Left cardiac atrium (tissue), 4 donors: ENCODE measurements around the gene NSUN6. TPM values are rescaled to one million over a fixed set of nuclear protein-coding genes. Genes with fewer than 3 reads are reported as not detected.
"Not testable (repeated sequence)": the region's sequence is repeated elsewhere in the genome, so short reads cannot be mapped to it uniquely, and the experiment has no call there.

Source experiments
- ATAC-seq, 2 donors: fragments of 200-7000 bp; cut with Tn5 transposase; one replicate each; pipeline ENCODE4 v1.9.1; 2020; ENCODE audit warnings: mild to moderate bottlenecking in 2 of 2, moderate library complexity in 2 of 2
- DNase-seq: peaks from one replicate; pipeline ENCODE4 v3.0.0-alpha.2; 2020
- intact Hi-C, 2 donors: fragments of 100-400 bp; cut with DNase I; formaldehyde crosslinking; loops; one replicate each; pipeline versions ENCODE4 v1.14.1 to v1.15.1; 2022 to 2023
- total RNA-seq, 2 donors: library from RNA; stranded (reverse); fragmentation: NEBNext Ultra II Directional; extraction: Animal tissue kit (Norgen Biotek cat#: 25700); gene quantifications; one replicate each; pipeline ENCODE4 v1.2.1, GENCODE V29; 2021
- donor health status: DM: no; HTN: yes; CAD: no.
- donor health status: DM: no; HTN: yes; CAD: no; lungs with severe emphysema.
- donor health status: DM: yes; HTN: yes; CAD: no.
- donor health status: Dilated cardiomyopathy.

Gene NSUN6
- total RNA-seq, 2 donors from 2014 or later = 7.7 to 8.5 TPM

DNA sequence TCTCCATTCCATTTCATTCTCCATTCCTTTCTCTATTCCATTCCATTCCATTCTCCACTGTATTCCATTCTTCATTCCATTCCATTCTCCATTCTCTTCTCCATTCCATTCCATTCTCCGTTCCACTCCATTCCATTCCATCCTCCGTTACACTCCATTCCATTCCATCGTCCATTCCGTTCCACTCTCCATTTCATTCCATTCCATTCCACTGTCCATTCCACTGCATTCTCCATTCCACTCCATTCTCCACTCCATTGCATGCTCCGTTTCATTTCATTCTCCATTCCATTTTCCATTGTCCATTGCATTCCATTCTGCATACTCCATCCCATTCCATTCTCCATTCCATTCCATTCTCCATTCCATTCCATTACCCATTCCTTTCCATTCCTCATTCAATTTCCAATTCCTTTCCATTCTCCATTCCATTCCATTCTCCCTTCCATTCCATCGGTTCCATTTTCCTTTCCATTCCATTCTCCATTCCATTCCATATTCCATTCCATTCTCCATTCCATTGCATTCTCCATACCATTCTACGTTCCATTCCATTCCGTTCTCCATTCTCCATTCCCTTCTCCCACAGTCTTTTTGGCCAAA lies 78.3 kb downstream of the NSUN6 start:
- intact Hi-C loops = no loop called here
- no peak for ATAC-seq

DNA sequence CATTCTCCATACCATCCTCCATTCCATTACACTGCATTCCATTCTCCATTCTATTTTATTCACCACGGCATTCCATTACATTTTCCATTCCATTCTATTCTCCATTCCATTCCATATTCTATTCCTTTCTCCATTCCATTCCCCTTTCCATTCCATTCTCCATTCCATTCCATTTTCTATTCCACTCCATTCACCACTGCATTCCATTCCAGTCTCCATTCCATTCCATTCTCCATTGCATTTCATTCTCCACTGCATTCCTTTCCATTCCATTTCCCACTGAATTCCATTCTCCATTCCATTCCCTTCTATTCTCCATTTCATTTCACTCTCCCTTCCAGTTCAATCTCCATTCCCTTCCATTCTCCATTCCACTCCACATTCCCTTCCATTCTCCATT lies 79.6 kb downstream of the NSUN6 start:
- no peak for DNase-seq
- intact Hi-C loops = no loop called here
- no peak for ATAC-seq

More for the DNA sequence above, 78.3 kb downstream of the NSUN6 start:
- no peak for DNase-seq

DNA sequence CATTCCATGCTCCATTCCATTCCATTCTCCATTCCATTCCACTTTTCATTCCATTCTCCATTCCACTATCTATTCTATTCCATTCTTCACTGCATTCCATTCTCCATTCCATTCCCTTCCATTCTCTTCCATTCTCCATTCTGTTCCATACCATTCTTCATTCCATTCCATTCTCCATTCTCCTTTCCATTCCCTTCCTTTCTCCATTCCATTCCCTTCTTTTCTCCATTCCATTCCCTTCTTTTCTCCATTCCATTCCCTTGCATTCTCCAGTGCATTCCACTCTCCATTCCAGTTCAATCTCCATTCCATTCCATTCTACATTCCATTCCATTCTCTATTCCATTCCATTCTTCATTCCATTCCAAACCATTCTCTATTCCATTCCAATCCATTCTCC lies 80.3 kb downstream of the NSUN6 start:
- ATAC-seq = no peak
- DNase-seq = no peak
- intact Hi-C loops = no loop called here

DNA sequence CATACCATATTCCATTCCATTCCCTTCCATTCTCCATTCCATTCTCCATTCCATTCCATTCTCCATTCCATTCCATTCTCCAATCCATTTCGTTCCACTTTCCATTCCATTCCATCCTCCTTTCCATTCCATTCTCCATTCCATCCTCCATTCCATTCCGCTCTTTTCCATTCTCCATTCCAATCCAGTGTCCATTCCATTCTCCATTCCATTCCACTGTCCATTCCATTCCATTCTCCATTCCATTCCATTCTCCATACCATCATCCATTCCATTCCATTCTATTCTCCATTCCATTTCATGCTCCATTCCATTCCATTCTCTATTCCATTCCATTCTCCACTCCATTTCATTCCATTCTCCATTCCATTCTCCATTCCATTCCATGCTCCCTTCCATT lies 81.0 kb downstream of the NSUN6 start:
- ATAC-seq, intact Hi-C loops, DNase-seq: not testable (repeated sequence)

DNA sequence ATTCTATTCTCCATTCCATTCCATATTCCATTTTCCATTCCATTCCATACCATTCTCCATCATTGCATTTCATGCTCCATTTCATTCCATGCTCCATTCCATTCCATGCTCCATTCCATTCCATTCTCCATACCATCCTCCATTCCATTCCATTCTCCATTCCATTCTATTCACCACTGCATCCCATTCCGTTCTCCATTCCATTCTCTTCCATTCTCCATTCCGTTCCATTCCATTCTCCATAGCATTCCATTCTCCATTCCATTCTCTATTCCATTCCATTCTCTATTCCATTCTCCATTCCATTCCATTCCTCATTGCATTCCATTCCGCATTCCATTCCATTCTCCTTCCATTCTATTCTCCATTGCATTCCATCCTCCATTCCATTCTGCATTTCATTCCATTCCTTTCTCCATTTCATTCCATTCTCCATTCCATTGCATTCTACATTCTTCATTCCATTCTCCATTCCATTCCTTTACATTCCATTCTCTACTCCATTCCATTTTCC lies 84.0 kb downstream of the NSUN6 start:
- ATAC-seq (no peak), DNase-seq (no peak)
- intact Hi-C loops = no loop called here

DNA sequence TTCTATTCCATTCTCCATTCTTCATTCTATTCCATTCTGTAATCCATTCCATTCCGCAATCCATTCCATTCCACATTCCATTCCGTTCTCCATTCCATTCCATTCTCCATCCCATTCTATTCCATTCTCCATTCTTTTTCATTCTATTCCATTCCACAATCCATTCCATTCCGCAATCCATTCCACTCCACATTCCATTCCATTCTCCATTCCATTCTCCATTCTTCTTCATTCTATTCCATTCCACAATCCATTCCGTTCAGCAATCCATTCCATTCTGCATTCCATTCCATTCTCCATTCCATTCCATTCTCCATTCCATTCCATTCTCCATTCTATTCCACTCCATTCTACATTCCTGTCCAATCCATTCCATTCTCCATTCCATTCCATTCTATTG lies 85.2 kb downstream of the NSUN6 start:
- ATAC-seq = no peak
- intact Hi-C loops = no loop called here

DNA sequence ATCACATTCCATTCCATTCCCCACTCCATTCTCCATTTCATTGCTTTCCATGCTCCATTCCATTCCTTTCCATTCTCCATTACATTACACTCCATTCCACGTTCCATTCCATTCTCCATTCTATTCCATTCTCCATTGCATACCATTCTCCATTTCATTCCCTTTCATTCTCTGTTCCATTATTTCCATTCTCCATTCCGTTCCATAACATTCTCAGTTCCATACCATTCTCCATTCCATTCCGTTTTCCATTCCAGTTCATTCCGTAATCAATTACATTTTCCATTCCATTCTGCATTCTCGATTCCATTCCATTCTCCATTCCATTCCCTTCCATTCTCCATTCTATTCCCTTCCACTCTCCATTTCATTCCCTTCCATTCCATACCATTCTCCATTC lies 86.4 kb downstream of the NSUN6 start:
- DNase-seq = no peak
- intact Hi-C loops = no loop called here
- no peak for ATAC-seq

More for the DNA sequence above, 85.2 kb downstream of the NSUN6 start:
- no peak for DNase-seq

DNA sequence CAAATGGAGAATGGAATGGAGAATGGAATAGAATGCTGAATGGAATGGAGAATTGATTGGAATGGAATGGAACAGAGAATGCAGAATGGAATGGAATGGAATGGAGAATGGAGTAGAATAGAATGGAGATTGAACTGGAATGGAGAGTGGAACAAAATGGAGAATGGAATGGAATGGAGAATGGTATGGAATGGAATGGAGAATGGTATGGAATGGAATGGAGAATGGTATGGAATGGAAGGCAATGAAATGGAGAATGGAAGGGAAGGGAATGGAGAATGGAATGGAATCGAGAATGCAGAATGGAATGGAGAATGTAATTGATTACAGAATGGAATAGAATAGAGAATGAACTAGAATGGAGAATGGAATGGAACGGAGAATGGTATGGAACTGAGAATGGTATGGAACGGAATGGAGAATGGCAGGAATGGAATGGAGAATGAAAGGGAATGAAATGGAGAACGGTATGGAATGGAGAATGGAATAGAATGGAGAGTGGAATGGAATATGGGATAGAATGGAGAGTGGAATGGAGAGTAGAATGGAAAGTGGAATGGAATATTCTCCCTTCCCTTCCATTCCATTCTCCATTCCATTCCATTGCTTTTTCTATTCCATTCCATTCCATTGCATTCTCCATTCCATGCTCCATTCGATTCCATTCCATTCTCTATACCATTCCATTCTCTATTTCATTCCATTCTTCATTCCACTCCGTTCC lies 88.2 kb downstream of the NSUN6 start:
- DNase-seq (no peak), ATAC-seq (no peak)
- intact Hi-C loops = no loop called here

DNA sequence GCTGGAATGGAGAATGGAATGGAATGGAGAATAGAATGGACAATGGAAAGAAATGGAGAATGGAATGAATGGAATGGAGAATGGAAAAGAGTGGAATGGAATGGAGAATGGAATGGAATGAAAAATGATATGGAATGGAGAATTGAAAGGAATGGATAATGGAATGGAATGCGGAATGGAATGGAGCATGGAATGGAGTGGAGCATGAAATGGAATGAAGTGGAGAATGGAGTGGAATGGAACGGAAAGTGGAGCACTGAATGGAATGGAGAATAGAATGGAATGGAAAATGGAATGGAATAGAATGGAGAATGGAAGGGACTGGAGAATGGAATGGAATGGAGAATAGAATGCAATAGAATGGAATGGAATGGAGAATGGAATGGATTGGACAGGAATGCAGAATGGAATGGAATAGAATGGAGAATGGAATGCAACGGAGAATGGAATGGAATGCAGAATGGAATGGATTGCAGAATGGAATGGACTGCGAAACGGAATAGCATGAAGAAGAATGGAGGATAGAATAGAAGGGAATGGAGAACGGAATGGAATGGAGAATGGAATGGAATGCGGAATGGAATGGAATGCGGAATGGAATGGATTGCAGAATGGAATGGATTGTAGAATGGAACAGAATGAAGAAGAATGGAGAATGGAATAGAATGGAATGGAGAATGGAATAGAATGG lies 89.4 kb downstream of the NSUN6 start:
- intact Hi-C loops = no loop called here
- no peak for ATAC-seq

DNA sequence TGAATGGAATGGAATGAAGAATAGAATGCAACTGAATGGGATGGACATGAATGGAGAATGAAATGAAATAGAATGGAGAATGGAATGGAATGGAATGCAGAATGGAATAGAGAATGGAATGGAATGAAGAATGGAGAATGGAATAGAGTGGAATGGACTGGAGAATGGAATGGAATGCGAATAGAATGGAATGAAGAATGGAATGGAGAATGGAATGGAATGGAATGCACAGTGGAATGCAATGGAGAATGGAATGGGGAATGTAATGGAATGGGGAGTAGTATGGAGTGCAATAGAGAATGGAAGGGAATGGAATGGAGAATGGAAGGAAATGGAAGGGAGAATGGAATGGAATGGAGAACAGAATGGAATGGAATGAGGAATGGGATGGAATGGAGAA lies 93.4 kb downstream of the NSUN6 start:
- DNase-seq = no peak
- intact Hi-C loops = no loop called here
- ATAC-seq = no peak

More for the DNA sequence above, 89.4 kb downstream of the NSUN6 start:
- no peak for DNase-seq

DNA sequence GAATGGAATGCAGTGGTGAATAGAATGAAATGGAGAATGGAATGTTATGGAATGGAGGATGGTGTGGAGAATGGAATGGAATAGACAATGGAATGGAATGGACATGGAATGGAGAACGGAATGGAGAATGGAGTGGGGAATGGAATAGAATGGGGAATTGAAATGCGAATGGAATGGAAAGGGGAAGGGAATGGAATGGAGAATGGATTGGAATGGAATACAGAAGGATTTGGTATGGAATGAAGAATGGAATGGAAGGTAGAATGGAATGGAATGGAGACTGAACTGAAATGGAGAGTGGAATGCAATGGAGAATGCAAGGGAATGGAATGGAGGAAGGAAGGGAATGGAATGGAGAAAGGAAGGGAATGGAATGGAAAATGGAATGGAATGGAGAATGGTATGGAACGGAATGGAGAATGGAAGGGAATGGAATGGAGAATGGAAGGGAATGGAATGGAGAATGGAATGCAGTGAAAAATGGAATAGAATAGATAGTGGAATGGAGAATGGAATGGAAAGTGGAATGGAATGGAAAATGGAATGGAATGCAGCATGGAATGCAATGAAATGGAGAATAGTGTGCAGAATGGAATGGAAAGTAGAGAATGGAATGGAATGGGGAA lies 94.8 kb downstream of the NSUN6 start:
- ATAC-seq = no peak
- no peak for DNase-seq
- intact Hi-C loops = no loop called here

DNA sequence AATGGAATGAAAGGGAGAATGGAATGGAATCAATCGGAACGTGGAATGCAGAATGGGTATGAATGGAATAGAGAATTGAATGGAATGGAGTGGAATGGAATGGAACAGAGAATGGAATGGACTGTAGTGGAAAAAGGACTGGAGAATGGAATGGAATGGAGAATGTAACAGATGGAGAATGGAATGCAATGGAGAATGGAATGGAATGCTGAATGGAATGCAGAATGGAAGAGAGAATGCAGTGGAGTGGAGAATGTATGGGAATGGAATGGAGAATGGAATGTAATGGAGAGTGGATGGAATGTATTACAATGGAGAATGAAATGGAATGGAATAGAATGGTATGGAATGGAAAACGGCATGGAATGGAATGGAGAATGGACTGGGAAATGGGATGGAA lies 96.9 kb downstream of the NSUN6 start:
- no peak for DNase-seq

DNA sequence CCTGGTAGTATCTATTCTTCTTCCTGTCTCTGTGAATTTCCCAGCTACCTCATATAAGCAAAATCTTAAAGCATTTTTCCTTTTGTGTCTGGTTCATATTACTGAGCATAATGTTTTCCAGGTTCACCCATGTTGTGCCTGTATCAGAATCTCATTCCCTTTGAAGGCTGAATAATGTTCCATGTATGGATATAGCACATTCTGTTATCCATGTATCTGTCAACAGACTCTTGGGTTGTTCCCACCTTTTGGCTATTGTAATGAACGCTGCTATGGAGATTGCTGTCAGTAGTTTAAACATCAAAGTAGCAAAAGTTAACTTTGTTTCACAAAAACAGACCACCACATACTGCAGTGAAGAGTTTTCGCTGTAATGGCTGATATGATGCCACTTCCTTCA lies 99.9 kb downstream of the NSUN6 start:
- intact Hi-C loops = no loop called here
- ATAC-seq (no peak), DNase-seq (no peak)

More for the DNA sequence above, 96.9 kb downstream of the NSUN6 start:
- ATAC-seq = no peak
- intact Hi-C loops = no loop called here

DNA sequence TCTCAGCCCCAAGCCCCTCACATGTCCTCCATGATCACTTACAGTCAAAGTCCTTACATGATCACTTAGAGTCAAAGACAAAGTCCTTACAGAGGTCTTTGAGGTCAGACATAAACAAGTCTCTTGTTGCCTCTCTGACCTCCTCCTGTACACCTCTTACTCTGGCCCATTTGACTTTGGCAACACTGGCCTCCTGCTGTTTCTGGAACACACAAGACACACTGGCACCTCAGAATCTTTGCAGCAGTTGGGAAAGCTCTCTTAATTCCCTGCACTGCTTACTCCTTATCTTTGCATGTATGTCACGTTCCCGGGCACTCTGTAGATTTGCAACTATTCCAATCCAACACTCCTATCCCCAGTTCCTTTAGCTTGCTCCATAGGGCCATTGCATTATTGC lies 102.3 kb downstream of the NSUN6 start:
- DNase-seq (no peak), ATAC-seq (no peak)
- intact Hi-C loops = no loop called here

DNA sequence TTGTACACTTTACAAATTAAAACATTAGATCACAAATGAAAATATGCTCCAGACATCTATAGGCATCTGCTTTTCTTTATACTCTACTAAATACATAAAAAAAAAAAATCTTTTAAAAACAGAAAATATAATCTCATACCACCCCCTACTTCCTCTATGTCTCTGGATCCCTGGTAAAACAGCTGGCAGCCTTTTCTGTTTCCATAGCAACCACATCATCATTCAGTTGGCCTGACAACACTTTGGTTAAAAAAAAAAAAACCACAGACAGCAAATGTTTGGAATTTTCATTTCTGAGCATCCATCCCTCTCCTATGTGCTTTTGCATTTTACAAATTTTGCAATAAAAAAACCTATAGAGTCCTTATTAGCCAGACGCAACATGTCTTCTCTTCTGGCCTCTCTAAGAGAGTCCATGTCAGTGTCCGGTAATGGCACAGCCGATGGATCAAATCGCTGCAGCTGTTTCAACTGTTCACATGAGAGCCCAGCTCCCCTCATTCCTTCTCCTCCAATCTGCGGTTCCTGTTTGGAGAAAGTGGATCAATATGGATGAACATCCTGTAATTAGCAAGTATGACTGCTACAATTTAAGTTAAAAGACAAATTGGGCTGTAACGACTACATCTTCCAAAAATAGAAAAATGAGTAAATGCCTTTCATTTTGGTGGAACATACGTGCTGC lies 105.6 kb downstream of the NSUN6 start:
- intact Hi-C loops = no loop called here
- no peak for ATAC-seq

DNA sequence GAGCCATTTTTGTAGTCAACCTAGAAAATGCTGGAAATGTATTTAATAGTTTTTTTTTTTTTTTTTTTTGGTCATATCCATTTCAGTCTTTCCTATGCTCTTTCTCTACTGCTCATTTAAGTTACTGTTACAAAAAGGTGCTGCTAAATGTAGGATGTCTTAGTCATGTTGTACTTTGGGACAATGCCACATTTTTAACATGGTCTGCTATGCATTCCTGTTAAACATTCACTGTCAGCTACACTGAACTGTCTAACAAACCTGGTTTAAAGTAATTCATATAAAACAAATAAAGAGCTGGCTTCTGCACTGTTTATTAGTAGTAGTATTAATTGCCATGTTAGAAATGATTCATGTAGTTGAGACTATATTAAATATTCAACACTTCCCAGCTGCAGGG lies 108.6 kb downstream of the NSUN6 start:
- no peak for ATAC-seq
- intact Hi-C loops = no loop called here

More for the DNA sequence above, 105.6 kb downstream of the NSUN6 start:
- DNase-seq = no peak

DNA sequence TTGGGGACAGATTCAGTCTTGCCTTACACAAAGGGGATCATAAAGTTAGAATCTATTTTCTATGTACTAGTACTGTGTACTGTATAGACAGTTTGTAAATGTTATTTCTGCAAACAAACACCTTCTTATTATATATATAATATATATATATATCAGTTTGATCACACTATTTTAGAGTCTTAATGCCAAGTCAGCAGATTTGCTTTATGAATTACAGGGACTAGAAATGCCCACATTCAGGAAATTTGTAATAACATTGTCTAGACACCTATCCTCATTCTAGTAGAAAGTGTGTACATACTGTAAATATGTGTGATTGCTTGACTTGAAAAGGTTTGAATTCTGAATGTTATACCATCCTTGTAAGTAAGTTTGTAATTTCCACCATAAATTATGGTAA lies 111.2 kb downstream of the NSUN6 start:
- DNase-seq (no peak), ATAC-seq (no peak)
- intact Hi-C loops = no loop called here

More for the DNA sequence above, 108.6 kb downstream of the NSUN6 start:
- DNase-seq = no peak

DNA sequence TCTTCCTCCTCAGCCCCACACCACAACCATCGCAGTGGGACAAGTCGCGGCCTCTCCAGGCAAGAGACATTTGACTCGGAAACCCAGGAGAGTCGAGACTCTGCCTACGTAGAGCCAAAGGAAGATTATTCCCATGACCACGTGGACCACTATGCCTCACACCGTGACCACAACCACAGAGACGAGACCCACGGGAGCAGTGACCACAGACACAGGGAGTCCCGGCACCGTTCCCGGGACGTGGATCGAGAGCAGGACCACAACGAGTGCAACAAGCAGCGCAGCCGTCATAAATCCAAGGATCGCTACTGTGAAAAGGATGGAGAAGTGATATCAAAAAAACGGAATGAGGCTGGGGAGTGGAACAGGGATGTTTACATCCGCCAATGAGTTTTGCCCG lies 112.1 kb downstream of the NSUN6 start:
- intact Hi-C loops = no loop called here
- DNase-seq (no peak), ATAC-seq (no peak)

DNA sequence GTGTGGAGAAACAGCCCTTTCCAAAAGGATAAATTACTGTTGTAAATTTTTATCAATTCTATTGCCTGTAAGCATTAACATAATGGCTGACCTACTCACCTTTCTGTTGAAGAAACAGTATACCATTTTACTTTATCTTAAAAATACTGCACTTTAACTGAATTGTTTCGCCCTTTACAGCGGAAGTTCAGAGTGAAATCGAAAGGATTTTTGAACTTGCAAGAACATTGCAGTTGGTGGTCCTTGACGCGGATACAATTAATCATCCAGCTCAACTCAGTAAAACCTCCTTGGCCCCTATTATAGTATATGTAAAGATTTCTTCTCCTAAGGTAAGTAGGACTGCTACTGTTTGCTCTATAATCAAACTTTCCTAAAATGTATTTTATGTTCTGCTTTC lies 117.5 kb downstream of the NSUN6 start:
- no peak for DNase-seq
- intact Hi-C loops = no loop called here
- ATAC-seq = no peak
